OCI-LY3 (cell line): Measurements from ENCODE around the gene EHD1.

Experiments
- H2AFZ ChIP-seq: fragments of 200-600, 300-600 bp; shearing (Covaris generic); 2 replicates; pipeline ENCODE4 v1.6.0; 2014; ENCODE audit warnings: antibody characterized with exemption, low read depth, low read length
- H3K27ac ChIP-seq: fragments of 200-600, 300-600 bp; sonication (generic); 2 replicates; pipeline ENCODE4 v1.5.1; 2014; ENCODE audit warnings: mild to moderate bottlenecking, low read length, moderate library complexity, mixed read lengths
- H3K27me3 ChIP-seq: fragments of 200-600, 300-600 bp; sonication (generic); 2 replicates; pipeline ENCODE4 v1.6.1; 2014; ENCODE audit warnings: low read depth, low read length, mixed read lengths
- H3K36me3 ChIP-seq: fragments of 200-600, 300-600 bp; sonication (generic); replicated peaks from 2 replicates; pipeline ENCODE3; 2014; ENCODE audit warnings: low read depth, low read length, mixed read lengths
- H3K4me1 ChIP-seq: fragments of 300-600, 200-600 bp; sonication (generic); 2 replicates; pipeline ENCODE4 v1.6.1; 2014; ENCODE audit warnings: low read length, mixed read lengths
- H3K4me2 ChIP-seq: fragments of 200-600, 300-600 bp; sonication (generic); 2 replicates; pipeline ENCODE4 v1.6.1; 2014; ENCODE audit warnings: low read length, mixed read lengths
- H3K4me3 ChIP-seq: fragments of 300-600, 200-600 bp; sonication (generic); 2 replicates; pipeline ENCODE4 v1.5.1; 2014; ENCODE audit warnings: antibody characterized with exemption, mild to moderate bottlenecking, low read length, moderate library complexity
- H3K79me2 ChIP-seq: fragments of 300-600, 200-600 bp; shearing (Covaris generic); 2 replicates; pipeline ENCODE4 v1.6.1; 2014; ENCODE audit warnings: mild to moderate bottlenecking, low read length, mixed read lengths
- H3K9ac ChIP-seq: fragments of 300-600, 200-600 bp; shearing (Covaris generic); 2 replicates; pipeline ENCODE4 v1.6.0; 2014; ENCODE audit warnings: mild to moderate bottlenecking, low read length, moderate library complexity
- H3K9me3 ChIP-seq: fragments of 200-600, 300-600 bp; shearing (Covaris generic); 2 replicates; pipeline ENCODE4 v1.6.1; 2014; ENCODE audit warnings: low read length, mixed read lengths; ENCODE audit not compliant: insufficient read depth
- H4K20me1 ChIP-seq: fragments of 200-600, 300-600 bp; sonication (generic); 2 replicates; pipeline ENCODE4 v1.6.1; 2016; ENCODE audit warnings: low read length, mixed read lengths; ENCODE audit not compliant: insufficient read depth
- EZH2phosphoT487 ChIP-seq: fragments of 200-600 bp; shearing (Covaris generic); IDR thresholded peaks from 2 replicates; pipeline ENCODE4 v1.6.1; 2018; ENCODE audit warnings: antibody characterized with exemption, mixed run types, low read depth
- TF ChIP-seq, protein P1 (sequence below): fragments of 200-600, 300-600 bp; sonication (generic); IDR thresholded peaks from 2 replicates; pipeline ENCODE4 v1.5.1; 2014; ENCODE audit warnings: antibody characterized with exemption, low read length, low read depth

The EHD1 gene

DNA sequence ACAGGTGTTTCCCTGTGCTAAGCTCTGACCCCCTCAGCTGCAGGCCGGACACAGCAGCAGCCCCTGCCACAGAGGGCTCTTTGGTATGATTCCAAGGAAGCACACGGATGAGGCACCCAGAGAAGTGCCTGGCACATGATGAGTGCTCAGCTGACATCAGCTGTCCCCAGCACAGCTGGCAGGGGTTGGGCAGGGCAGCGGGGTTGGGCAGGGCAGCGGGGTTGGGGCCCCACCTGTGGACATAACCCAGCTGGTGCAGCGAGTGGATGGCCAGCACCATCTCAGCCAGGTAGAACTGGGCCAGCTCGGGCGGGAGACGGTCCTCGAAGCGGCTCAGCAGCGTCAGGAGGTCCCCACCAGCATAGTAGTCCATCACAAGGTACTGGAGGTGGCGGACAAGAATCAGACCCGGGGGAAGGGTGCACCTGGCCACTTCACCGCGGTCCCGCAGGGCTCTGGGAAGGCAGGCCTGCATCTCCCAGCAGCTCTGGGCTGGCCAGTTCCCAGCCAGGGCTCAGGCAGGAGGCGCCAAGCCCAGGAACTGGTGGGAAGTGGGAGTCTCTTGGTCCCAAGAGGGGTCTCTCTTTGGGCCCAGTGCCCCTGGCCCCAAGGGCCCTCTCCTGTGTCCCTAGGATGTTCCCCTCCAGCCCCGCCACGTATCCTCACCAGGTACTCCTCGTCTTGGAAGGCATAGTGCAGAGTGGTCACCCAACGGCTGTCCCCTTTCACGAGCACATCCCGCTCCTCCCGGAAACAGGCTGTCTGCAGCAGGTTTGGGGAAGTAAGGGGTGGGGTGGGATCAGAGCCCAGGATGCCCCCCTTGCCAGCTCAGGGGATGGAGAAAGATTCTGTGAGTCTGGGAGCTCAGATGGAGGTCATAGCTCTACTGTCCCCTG, 38.3 kb downstream of the EHD1 start:
- H4K20me1 ChIP-seq: no peaks in the 10 kb centered on the region
- H3K4me3 ChIP-seq: no peak overlapping the region
- H3K36me3 ChIP-seq: no peaks in the 10 kb centered on the region
- no peak overlapping the region for H2AFZ ChIP-seq
- TF ChIP-seq, protein P1, sequence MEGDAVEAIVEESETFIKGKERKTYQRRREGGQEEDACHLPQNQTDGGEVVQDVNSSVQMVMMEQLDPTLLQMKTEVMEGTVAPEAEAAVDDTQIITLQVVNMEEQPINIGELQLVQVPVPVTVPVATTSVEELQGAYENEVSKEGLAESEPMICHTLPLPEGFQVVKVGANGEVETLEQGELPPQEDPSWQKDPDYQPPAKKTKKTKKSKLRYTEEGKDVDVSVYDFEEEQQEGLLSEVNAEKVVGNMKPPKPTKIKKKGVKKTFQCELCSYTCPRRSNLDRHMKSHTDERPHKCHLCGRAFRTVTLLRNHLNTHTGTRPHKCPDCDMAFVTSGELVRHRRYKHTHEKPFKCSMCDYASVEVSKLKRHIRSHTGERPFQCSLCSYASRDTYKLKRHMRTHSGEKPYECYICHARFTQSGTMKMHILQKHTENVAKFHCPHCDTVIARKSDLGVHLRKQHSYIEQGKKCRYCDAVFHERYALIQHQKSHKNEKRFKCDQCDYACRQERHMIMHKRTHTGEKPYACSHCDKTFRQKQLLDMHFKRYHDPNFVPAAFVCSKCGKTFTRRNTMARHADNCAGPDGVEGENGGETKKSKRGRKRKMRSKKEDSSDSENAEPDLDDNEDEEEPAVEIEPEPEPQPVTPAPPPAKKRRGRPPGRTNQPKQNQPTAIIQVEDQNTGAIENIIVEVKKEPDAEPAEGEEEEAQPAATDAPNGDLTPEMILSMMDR: no peak
- TF ChIP-seq EZH2phosphoT487: no peak
- H3K27ac ChIP-seq: no peak overlapping the region
- H3K27me3 ChIP-seq: peaks cover 4% of the 10 kb centered on the region; the same call in 1 of the 2 replicates
- H3K4me2 ChIP-seq: no peak overlapping the region
- peaks cover 7% of the 10 kb centered on the region; the same call in 1 of the 2 replicates for H3K4me1 ChIP-seq
- H3K9me3 ChIP-seq: no peaks in the 10 kb centered on the region
- H3K79me2 ChIP-seq: no peaks in the 10 kb centered on the region
- H3K9ac ChIP-seq: no peak overlapping the region

DNA sequence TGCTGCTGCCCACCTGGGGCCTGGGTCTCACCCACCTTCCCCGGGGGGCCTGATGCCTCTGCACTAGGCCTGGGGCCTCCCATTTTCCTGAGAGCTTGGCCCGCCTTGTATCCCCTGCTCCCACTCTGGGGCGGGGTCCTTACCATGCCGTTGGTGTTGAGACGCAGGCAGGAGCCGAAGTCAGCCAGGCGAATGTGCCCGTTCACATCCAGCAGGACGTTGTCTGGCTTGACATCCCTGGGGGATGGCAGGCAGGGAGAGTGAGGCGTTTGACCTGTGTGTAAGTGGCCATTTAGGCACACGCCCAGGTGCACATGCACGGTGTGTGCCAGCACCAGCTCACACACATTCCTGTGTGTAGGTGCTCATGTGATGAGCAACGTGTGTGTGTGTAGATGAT, 39.1 kb downstream of the EHD1 start:
- Histone ChIP-seq H3K4me3 (no peak overlapping the region), H3K79me2 (no peaks in the 10 kb centered on the region), H2AFZ (no peak overlapping the region), H3K9me3 (no peaks in the 10 kb centered on the region), H3K4me2 (no peak overlapping the region), H3K27ac (no peak overlapping the region), H3K27me3 (peaks cover 4% of the 10 kb centered on the region; the same call in 1 of the 2 replicates), H3K4me1 (0 out of 2 replicates have a peak, but pooled peaks cover 3% of the 10 kb centered on the region), H3K9ac (no peak overlapping the region), H3K36me3 (no peaks in the 10 kb centered on the region), H4K20me1 (no peaks in the 10 kb centered on the region)
- TF ChIP-seq, protein P1: no peak
- no peak for TF ChIP-seq EZH2phosphoT487

DNA sequence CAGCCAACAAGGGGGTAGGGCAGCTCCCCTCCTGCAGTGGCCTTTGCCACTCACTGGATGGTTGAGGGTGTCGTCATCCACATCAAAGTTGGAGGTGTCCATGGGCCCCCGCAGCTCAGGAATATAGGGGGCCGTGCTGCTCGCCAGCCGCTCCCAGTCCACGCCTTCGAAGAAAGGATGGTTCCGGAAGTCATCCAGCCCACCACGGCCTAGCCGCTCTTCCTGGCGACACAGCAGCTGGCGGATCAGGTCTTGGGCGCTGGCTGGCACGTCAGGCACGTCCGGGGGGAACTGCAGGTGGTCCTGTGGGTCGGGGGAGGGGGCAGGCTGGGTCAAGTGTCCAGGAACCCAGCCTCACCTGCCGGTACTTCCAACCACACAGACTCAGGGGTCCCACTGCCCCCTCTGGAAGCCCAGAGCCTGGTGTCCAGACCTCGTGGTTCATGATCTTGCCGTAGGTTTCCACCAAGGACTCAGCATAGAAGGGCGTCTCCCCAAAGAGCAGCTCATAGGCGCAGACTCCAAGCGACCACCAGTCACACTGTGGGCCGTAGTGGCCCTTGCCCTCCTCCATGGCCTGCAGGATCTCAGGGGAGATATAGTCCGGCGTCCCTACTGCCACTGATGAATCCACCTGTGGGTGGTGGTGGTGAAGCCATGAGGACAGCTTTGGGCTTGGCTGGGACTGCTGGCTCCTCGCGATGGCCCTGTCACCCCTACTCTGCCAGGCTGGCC, 39.7 kb downstream of the EHD1 start:
- Histone ChIP-seq H3K27me3 (peaks cover under 1% of the 10 kb centered on the region; the same call in 1 of the 2 replicates), H3K4me2 (no peak overlapping the region), H3K9ac (no peak overlapping the region), H2AFZ (no peak overlapping the region), H3K79me2 (no peaks in the 10 kb centered on the region), H3K27ac (no peak overlapping the region), H3K4me1 (no peaks in the 10 kb centered on the region), H4K20me1 (no peaks in the 10 kb centered on the region), H3K9me3 (no peaks in the 10 kb centered on the region), H3K36me3 (no peaks in the 10 kb centered on the region), H3K4me3 (no peak overlapping the region)
- TF ChIP-seq, protein P1: no peak
- no peak for TF ChIP-seq EZH2phosphoT487

DNA sequence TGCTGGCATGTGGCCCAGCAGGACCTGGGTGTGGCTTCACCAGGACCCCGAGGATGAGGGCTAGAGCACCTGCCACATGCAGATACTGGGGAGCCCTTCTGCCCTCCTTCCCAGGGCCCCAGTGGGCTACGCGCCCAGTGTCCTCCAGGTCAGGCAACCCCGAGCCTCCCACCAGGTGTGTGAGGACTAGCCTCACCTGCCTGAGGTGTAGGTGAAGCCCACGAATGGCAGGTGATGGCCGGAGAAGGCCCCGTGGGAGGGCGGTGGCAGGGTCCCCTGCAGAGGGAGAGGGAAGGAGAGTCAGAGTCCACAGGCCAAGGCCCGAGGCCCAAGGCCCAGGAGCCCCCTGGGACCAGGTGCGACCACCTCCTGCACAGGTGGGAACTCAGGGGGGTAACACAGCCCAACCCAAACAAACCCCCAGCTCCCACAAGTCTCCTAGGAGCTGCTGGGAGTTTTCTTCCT, 40.5 kb downstream of the EHD1 start:
- H3K79me2 ChIP-seq: no peaks in the 10 kb centered on the region
- no peak overlapping the region for H3K4me3 ChIP-seq
- no peaks in the 10 kb centered on the region for H3K4me1 ChIP-seq
- H2AFZ ChIP-seq: no peak overlapping the region
- no peak overlapping the region for H3K4me2 ChIP-seq
- no peak for TF ChIP-seq EZH2phosphoT487
- TF ChIP-seq, protein P1: no peak
- H3K27me3 ChIP-seq: no peaks in the 10 kb centered on the region
- H3K9ac ChIP-seq: no peak overlapping the region
- H3K27ac ChIP-seq: no peak overlapping the region
- no peaks in the 10 kb centered on the region for H4K20me1 ChIP-seq
- no peaks in the 10 kb centered on the region for H3K9me3 ChIP-seq
- H3K36me3 ChIP-seq: no peaks in the 10 kb centered on the region
